IPS-18c (cell line): ENCODE measurements around the gene ATP6V0A1.
"Not testable (repeated sequence)": the region's sequence is repeated elsewhere in the genome, so short reads cannot be mapped to it uniquely, and the experiment has no call there.

Source experiments
- H3K4me3 ChIP-seq: 2 replicates; pipeline ENCODE4 v1.7.0; 2013; ENCODE audit warnings: low read depth, mild to moderate bottlenecking, low read length, moderate library complexity; ENCODE audit not compliant: insufficient read depth
- H3K9me3 ChIP-seq: one replicate; pipeline ENCODE4 v1.6.1; 2013; ENCODE audit warnings: mild to moderate bottlenecking, low read length, moderate library complexity; ENCODE audit not compliant: control insufficient read depth, insufficient read depth

The ATP6V0A1 gene

DNA sequence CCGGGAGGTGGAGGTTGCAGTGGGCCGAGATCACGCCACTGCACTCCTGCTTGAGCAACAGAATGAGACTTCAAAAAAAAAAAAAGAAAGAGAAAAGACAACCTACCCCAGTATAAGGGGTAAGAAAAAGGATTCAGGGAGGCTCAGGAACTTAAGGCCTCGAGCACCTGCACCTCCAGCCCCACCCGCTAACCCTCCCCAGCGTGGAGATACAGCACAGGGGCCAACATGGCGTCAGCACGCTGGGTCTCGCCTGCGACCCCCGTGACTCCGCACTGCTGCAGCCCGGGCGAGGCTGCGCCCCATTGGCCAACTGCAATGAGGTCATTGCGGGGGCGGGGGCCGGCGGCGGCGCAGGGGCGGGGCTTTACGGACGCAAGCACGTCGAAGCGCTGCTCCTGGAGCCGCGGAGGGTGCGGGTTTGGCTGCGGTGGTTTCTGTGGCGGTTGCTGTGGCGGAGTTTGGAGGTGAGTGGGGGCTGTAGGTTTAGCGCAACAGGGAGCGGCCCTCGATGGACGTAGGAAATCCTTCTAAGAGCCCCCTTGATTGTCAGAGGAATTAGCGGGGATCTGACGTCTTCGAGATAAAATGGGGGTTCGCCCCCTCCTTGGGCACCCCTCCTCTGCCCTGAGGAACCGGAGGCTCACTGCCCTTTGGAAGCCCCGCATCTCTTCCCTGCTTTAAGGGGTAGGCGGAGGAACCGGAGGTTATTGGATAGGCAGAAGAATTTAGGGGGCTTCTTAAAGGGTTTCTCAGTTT, at the start of gene ATP6V0A1:
TSS of gene ATP6V0A1 (plus strand) at position 382 of the 759 bp plus-strand sequence. CDS start 2,017 bp downstream, outside the sequence.
- Histone ChIP-seq H3K4me3 (peak within 1 kb of the TSS; percentile 90), H3K9me3 (no peaks in the 10 kb centered on the region)

DNA sequence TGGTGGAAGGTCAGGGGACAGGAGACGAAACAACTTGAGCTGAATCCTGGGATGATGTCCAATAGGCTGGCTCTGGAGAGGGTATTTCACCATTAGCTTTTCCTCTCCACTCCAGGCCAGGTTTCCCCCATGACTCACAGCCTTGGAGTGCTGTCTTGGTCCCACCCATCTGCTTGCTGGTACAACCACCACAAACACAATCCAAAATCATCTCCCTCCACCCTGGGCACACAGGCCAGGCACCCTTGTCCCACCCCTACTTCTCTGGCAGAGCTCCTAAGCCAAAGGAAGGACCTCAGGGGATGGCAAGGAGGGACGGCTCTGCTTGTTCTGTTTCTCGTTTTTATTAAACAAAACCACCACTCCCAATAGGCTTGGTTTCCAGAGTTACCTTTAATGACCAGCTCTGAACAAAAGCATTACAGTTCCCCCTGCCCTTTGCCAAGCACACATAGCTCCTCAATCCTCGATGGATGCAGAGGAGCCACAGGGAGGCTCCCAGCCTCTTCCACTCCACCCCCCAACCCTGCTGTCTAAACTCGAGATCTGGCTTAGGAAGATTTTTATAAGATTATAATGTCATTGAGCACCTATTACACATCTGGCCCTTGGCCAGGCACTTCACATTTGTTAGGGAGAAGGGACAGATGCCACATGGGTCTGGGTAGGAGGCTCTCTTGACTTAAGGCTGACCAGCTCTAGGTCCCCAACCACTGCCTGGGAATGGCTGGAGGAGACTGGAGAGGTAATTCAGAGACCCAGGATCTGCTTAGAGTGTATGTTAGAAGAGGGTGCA, 49.0 kb upstream of the ATP6V0A1 start:
- Histone ChIP-seq H3K4me3 (no peak overlapping the region), H3K9me3 (no peaks in the 10 kb centered on the region)

- Histone ChIP-seq H3K9me3 (no peaks in the 10 kb centered on the region), H3K4me3 (no peak overlapping the region)
These were observed 48.4 kb upstream of the ATP6V0A1 start for GRCh38 chr17:42410319-42410685.

- Histone ChIP-seq H3K4me3 (no peak overlapping the region), H3K9me3 (no peaks in the 10 kb centered on the region)
These were observed 47.3 kb upstream of the ATP6V0A1 start for GRCh38 chr17:42411361-42411760.

DNA sequence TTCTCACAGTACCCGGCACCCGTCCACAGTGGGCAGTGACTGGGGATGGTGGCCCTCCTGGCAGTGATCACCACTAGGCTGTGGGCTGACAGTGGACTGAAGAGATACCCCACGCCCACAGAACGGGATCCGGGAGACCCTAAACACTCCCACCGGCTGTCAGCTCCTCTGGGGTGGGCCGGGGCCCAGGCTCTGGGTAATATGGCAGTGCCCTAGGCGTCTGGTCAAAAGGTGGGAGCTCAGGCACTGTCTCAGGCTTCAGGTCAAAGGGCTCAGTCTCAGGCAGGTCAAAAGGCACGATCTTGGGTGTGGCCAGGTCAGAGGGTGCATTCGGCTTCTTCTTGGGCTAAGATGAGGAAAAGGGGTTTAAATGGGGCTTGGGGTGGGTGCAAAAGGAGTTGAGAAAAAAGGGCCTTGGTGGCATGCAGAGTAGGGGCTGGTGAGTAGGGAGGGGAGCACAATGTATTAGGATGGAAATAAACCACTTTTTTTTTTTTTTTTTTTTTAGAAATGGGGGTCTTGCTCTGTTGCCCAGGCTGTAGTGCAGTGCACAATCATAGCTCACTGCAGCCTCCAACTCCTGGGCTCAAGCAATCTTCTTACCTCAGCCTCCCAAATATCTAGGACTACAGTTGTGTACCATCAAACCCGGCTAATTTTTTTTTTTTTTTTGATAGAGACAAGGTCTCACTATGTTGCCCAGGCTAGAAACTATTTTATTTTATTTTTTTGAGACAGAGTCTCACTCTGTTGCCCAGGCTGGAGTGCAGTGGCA, 46.6 kb upstream of the ATP6V0A1 start:
- no peak overlapping the region for H3K4me3 ChIP-seq
- H3K9me3 ChIP-seq, result no peaks in the 10 kb centered on the region

DNA sequence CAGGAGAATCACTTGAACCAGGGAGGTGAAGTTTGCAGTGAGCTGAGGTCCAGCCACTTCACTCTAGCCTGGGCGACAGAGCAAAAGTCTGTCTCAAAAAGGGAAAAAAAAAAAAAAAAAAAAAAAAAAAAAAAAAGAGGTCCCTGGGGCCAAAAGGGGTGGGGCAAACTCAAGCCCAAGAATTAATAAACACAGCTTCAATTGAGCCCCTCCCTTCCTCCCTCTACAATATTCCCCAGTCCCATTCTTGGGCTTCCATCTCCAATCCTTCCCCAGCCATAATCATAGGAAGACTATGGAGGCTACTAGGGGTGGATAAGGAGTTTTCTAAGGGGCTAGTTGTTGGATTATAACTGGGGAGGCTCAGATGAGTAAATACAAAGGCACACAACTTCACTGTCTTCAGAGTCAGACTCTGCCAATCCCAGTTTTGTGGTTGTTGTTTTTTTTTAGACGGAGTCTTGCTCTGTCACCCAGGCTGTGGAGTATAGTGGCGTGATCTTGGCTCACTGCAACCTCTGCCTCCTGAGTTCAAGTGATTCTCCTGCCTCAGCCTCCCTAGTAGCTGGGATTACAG, 45.1 kb upstream of the ATP6V0A1 start:
- Histone ChIP-seq H3K4me3 (no peak overlapping the region), H3K9me3 (no peaks in the 10 kb centered on the region)

- no peaks in the 10 kb centered on the region for H3K9me3 ChIP-seq
- no peak overlapping the region for H3K4me3 ChIP-seq
These were observed 43.8 kb upstream of the ATP6V0A1 start for GRCh38 chr17:42414704-42415409.

GRCh38 chr17:42417981-42418380, 40.7 kb upstream of the ATP6V0A1 start:
- H3K4me3 ChIP-seq, H3K9me3 ChIP-seq: not testable (repeated sequence)

DNA sequence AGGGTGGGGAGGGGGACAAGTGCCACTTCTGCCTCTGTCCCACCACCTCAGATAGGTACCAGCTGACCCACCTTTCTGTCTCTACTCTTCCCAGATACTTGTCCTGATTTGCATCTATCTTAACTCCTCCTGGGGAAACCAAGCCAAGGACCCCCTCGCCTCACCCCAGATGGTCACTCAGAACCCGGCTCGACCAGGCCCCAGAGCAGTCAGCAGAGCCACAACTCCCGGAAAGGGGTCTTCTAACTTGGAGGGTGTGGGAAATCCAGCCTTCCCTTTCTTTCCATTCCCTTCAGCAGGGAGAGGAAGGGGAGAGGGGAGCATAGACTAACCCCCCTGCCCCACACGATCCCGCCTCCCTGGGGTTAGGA, 37.6 kb upstream of the ATP6V0A1 start:
- Histone ChIP-seq H3K4me3 (peak overlapping the region; percentile 95), H3K9me3 (no peaks in the 10 kb centered on the region)

DNA sequence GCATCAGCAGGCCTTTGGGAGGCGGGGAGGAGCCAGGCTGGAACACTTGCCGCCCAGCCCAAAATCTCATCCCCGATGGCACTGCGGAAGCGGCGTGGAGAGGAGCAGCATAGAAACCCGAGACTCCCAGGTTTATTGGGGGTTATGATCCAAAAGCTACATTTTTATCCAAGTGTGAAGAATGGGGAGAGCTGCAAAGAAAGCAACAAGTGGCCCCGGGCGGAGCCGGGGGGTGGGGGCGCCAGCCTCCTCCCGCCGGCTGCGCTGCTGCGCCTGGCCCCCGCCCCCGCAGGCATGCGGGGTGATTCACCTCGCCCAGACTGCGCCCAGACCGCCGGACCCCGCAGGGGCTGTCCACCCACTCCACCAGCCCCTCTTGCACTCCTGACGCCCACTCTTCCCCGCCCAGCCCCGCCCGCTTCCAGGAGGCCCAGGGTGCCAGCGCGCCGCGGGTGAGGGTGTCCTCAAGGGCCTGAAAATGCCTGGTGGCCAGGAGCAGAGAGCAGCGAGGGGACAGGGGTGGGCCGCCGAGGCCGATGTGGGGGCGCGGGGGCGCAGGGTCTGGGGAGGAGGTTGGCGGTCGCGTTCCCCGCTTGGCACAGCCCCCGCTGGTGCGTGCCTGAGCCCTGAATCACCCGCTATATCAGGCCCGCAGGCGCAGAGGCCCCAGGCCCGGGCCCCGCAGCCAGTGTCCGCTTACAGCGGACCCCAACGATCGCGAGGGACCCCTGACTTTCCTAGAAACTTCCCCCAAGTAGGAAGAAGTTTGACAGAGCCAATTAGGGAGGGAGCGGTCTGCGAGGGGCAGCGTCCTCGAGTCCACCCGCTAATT, 37.0 kb upstream of the ATP6V0A1 start:
- no peaks in the 10 kb centered on the region for H3K9me3 ChIP-seq
- peak overlapping the region; percentile 95 for H3K4me3 ChIP-seq

- Histone ChIP-seq H3K4me3 (peak overlapping the region; percentile 95), H3K9me3 (no peaks in the 10 kb centered on the region)
These were observed 36.2 kb upstream of the ATP6V0A1 start for GRCh38 chr17:42422412-42422957.

DNA sequence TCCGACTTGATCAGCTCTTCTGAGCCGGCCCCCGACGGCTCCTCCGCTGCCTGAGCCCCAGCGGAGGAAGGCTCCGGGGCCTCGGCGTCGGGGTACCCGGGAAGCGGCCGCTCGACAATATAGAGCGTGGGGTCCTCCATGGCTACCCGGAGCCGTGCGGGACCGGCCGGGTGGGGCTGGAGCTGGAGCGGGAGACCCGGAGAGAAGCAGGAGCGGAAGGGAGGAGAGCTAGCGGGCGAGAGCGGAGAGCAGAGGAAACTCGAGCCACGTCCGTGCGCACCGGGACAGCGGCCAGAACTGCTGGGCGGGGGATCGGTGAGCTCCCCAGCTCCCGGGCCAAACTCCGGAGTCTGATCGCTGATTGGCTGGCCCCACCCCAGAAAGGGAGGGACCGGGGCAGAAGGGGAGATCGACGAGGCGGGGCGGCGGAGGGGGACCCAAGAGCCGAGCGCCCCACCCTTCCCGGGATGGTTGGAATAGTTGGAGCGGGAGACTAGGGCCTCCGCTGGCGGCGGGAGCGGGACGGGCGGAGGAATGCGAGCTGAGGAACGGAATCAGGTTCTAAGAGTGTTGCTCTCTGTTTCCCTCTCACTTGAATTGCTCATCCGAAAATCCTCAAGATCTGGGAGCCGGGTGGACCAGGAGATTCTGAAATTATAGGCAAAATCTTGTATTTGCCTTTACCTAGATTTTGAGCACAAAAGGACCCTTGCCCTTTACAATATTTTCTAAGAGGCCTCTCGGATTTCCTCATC, 35.5 kb upstream of the ATP6V0A1 start, which contains the start of gene CAVIN1:
TSS of gene CAVIN1 (minus strand) at position 299 of the 755 bp plus-strand sequence. CDS start at position 140, 159 bp downstream.
- H3K4me3 ChIP-seq, result peak within 1 kb of the TSS; percentile 95
- H3K9me3 ChIP-seq, result no peaks in the 10 kb centered on the region

DNA sequence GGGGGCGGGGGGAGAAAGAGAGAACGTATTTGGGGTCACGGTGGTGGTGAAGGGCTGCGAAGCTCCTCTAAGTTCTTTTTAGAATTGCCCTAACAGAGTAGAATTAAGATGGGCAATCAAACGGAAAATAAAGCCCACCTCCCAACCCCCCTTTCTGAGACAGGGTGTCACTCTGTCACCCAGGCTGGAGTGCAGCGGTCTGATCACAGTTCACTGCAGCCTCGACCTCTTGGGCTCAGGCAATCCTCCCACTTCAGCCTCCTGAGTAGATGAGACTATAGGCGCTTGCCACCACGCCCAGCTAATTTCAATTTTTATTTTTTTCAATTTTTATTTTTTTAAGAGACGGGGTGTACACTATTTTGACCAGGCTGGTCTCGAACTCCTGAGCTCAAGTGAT, 34.9 kb upstream of the ATP6V0A1 start:
- Histone ChIP-seq H3K4me3 (peak overlapping the region; percentile 95; the same call in 1 of the 2 replicates), H3K9me3 (no peaks in the 10 kb centered on the region)

DNA sequence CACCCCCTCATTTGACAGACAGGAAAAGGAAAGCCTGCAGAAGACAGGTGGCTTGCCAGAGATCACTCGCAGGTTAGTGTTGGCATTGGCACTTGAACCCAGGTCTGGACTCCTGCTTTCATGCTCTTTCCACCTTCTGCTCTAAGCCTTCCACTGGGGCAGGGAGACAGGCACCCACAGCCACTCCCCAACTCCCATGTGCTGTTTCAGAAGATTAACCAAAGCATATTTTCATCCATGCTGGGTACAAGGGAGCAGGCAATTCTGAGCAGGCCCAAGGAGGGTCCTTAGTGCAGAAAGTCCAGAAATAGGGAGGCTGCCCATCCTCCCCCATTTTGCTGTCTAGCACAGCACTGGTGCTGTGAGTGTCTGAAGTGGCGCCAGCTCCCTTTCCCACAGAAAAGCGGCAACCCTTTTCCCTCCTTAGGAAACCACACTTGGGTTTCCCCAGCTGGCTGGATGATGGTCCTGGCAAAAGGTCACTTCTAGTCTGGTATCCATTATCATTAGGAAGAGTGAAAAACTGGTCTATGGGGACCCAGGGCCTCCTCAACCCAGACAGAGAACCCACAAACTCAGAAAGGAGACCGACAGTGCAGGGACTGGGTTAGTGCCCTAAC, 33.6 kb upstream of the ATP6V0A1 start:
- Histone ChIP-seq H3K9me3 (no peaks in the 10 kb centered on the region), H3K4me3 (no peak overlapping the region)
